ENCODE data around the gene LGALS13. TPM values are rescaled to one million over a fixed set of nuclear protein-coding genes. Genes with fewer than 3 reads are reported as not detected.

LGALS13 gene
- total RNA-seq, 1 donor from 2014 or later, result not detected

DNA sequence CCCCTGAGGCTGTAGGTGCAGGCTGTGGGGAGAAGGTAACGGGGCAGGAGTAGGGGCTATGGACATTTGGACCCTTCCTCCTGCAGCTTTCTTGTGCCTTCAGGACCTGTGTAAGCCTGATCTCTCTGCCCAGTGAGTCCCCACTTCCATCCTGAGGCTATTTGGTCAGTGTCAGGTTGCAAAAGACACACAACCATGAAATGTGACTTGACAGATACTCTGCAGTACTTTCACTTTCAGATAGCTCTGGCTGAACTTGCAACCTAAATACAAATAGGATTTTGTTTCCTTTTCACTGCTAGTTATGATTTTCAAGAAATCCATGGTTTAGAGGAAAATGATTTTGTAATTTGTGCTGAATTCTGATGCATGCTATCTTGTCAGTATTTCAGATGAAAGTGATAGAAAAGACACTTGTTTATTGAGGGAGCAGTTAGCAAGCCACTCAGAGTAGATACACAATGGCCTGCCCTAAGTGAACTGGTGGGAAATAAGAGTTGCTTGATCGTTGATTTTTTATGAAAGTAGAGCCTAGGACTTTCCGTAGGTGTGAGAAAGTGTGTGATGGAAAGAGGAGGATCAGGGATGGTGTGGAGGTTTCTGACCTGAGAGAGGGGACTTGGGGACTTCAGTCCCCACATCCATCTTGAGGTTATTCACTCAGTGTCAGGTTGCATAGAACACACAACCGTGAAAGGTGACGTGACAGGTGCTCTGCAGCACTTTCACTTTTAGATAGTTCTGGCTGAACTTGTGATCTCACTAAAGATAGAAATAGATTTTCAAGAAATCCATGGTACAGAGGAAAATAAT is 44.3 kb upstream of the LGALS13 start:
- no peak for DNase-seq
- no peaks in the 10 kb centered on the region for H3K9me3 Mint-ChIP-seq (ENCODE audit: unreplicated experiment)
- TF ChIP-seq, protein P1, sequence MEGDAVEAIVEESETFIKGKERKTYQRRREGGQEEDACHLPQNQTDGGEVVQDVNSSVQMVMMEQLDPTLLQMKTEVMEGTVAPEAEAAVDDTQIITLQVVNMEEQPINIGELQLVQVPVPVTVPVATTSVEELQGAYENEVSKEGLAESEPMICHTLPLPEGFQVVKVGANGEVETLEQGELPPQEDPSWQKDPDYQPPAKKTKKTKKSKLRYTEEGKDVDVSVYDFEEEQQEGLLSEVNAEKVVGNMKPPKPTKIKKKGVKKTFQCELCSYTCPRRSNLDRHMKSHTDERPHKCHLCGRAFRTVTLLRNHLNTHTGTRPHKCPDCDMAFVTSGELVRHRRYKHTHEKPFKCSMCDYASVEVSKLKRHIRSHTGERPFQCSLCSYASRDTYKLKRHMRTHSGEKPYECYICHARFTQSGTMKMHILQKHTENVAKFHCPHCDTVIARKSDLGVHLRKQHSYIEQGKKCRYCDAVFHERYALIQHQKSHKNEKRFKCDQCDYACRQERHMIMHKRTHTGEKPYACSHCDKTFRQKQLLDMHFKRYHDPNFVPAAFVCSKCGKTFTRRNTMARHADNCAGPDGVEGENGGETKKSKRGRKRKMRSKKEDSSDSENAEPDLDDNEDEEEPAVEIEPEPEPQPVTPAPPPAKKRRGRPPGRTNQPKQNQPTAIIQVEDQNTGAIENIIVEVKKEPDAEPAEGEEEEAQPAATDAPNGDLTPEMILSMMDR (IDR thresholded peaks at IDR 0.05; ENCODE audit: partially characterized antibody, unreplicated experiment), result no peak
- peaks cover 3% of the 10 kb centered on the region for H3K27me3 Mint-ChIP-seq (ENCODE audit: unreplicated experiment)
- no peak overlapping the region for H3K4me3 Mint-ChIP-seq (ENCODE audit: unreplicated experiment)
- H3K27ac Mint-ChIP-seq (ENCODE audit: unreplicated experiment), result no peak overlapping the region
- no peaks in the 10 kb centered on the region for H3K36me3 Mint-ChIP-seq (ENCODE audit: unreplicated experiment)
- no peaks in the 10 kb centered on the region for H3K4me1 Mint-ChIP-seq (ENCODE audit: low read depth, unreplicated experiment)

DNA sequence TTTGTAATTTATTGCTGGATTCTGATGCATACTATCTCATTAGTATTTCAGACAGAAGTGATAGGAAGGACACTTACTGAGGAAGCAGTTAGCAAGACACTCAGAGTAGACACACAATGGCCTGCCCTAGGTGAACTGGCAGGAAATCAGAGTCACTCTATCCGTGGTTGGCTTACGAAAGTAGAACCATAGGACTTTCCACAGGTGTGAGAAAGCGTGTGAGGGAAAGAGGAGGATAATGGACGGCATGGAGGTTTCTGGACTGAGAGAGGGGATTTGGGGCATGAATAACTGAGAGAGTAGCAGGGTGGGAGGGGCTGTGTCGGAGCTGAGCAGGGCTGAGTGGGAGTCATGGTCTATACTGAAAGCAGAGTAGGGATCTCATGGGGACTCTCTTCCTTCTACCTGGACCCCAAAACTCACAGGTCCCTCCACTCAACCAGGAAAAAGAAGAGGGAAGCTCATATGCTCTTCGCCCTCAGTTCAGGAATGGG is 43.7 kb upstream of the LGALS13 start:
- Mint-ChIP-seq H3K27me3 (ENCODE audit: unreplicated experiment) (peaks cover 3% of the 10 kb centered on the region), H3K27ac (ENCODE audit: unreplicated experiment) (no peak overlapping the region), H3K4me3 (ENCODE audit: unreplicated experiment) (no peak overlapping the region), H3K9me3 (ENCODE audit: unreplicated experiment) (no peaks in the 10 kb centered on the region), H3K36me3 (ENCODE audit: unreplicated experiment) (no peaks in the 10 kb centered on the region), H3K4me1 (ENCODE audit: low read depth, unreplicated experiment) (no peaks in the 10 kb centered on the region)
- no peak for DNase-seq
- TF ChIP-seq, protein P1 (IDR thresholded peaks at IDR 0.05; ENCODE audit: partially characterized antibody, unreplicated experiment), result no peak

DNA sequence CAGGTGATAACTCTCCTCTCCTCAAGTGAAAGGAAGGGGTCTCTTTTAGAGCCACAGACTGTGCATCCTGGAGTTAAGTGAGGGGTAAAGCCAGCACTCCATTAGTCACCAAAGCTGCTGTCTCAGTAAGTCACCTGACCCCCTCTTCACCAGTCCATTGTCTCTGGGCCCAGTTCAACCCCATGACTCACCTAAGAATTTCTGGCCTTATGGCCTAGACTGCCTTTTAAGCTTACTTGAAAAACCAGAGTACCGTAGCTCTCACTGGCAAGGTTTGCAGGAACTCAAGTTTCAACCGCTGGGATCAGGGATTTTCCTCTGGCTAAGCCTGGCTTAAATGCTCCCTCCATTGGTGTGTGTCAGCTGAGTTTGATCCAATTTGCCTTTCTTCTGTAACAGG is 38.9 kb upstream of the LGALS13 start:
- H3K36me3 Mint-ChIP-seq (ENCODE audit: unreplicated experiment), result no peaks in the 10 kb centered on the region
- no peak overlapping the region for H3K27ac Mint-ChIP-seq (ENCODE audit: unreplicated experiment)
- H3K4me1 Mint-ChIP-seq (ENCODE audit: low read depth, unreplicated experiment), result no peaks in the 10 kb centered on the region
- no peaks in the 10 kb centered on the region for H3K27me3 Mint-ChIP-seq (ENCODE audit: unreplicated experiment)
- TF ChIP-seq, protein P1 (IDR thresholded peaks at IDR 0.05; ENCODE audit: partially characterized antibody, unreplicated experiment), result no peak
- no peak for DNase-seq
- H3K4me3 Mint-ChIP-seq (ENCODE audit: unreplicated experiment), result no peak overlapping the region
- no peaks in the 10 kb centered on the region for H3K9me3 Mint-ChIP-seq (ENCODE audit: unreplicated experiment)

DNA sequence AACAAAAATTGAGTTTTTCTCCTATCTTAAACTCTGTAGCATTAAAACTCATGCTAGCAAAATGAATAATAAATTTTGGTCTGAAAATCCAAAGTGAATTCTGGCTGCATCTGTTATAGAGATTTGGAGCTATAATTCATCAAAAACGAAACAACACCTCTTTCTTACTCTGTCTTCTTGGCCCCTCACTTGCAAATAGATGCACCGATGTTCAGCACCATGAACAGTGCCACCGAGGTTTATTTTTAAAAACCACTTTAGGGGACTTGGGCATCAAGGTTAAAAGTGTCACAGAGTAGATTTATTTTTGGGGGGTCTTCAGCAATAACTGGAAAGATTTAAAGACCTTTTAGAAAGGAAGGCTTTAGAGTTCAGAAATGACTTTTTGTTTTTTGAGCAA is 36.3 kb upstream of the LGALS13 start:
- Mint-ChIP-seq H3K27ac (ENCODE audit: unreplicated experiment) (no peak overlapping the region), H3K36me3 (ENCODE audit: unreplicated experiment) (no peaks in the 10 kb centered on the region), H3K4me3 (ENCODE audit: unreplicated experiment) (no peak overlapping the region), H3K9me3 (ENCODE audit: unreplicated experiment) (no peaks in the 10 kb centered on the region), H3K4me1 (ENCODE audit: low read depth, unreplicated experiment) (no peaks in the 10 kb centered on the region), H3K27me3 (ENCODE audit: unreplicated experiment) (no peaks in the 10 kb centered on the region)
- no peak for DNase-seq
- TF ChIP-seq, protein P1 (IDR thresholded peaks at IDR 0.05; ENCODE audit: partially characterized antibody, unreplicated experiment), result no peak

DNA sequence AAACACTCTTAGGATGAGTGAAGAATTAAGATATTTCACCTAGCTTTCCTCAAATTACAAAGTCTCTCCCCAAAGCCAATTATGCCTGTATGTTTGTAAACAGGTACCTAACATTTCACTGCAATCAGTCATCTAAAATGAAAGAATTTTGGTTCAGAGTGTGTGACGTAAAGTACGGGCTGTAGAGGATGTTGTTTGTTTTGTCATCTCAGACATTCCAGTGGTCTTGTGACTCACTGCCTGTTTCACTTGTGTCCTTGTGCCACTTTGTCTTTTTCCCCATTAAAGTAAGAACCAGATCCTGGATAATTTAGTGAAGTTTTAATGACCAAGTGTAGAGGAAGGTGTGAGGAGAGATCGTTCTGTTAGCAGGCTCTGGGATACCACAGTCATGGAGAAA is 33.7 kb upstream of the LGALS13 start:
- no peak for DNase-seq
- Mint-ChIP-seq H3K4me3 (ENCODE audit: unreplicated experiment) (no peak overlapping the region), H3K36me3 (ENCODE audit: unreplicated experiment) (peaks cover 8% of the 10 kb centered on the region), H3K9me3 (ENCODE audit: unreplicated experiment) (no peaks in the 10 kb centered on the region), H3K27me3 (ENCODE audit: unreplicated experiment) (peaks cover 5% of the 10 kb centered on the region), H3K27ac (ENCODE audit: unreplicated experiment) (no peak overlapping the region), H3K4me1 (ENCODE audit: low read depth, unreplicated experiment) (no peaks in the 10 kb centered on the region)
- TF ChIP-seq, protein P1 (IDR thresholded peaks at IDR 0.05; ENCODE audit: partially characterized antibody, unreplicated experiment), result no peak
